ENCODE data around the gene TRABD. TPM values are rescaled to one million over a fixed set of nuclear protein-coding genes. Genes with fewer than 3 reads are reported as not detected.
A peak's percentile ranks its signal among the peaks of the same experiment; 100 is the strongest.

Gene TRABD
- total RNA-seq, 2 donors from 2014 or later: 108 to 125 TPM

- ATAC-seq (replicated peaks in 1 of 2) (no peak), DNase-seq (no peak)
- peaks cover under 1% of the 10 kb centered on the region for H3K4me1 Mint-ChIP-seq (ENCODE audit: low read depth)
- H3K9me3 Mint-ChIP-seq: peaks cover 0 to 5% of the 10 kb centered on the region in 2 donors
- peak overlapping the region; percentile 54 for H3K27ac Mint-ChIP-seq
- H3K27me3 Mint-ChIP-seq (ENCODE audit: low read depth): no peaks in the 10 kb centered on the region
- no peak overlapping the region for H3K4me3 Mint-ChIP-seq
- peaks cover 9 to 13% of the 10 kb centered on the region in 2 donors for H3K36me3 Mint-ChIP-seq (ENCODE audit: insufficient read depth in 2 of 2)
Measured at GRCh38 chr22:50232481-50233151, 46.9 kb downstream of the TRABD start.

GRCh38 chr22:50233223-50233622, 47.5 kb downstream of the TRABD start:
- no peak overlapping the region for H3K27ac Mint-ChIP-seq
- H3K27me3 Mint-ChIP-seq (ENCODE audit: low read depth): no peaks in the 10 kb centered on the region
- H3K36me3 Mint-ChIP-seq (ENCODE audit: insufficient read depth in 2 of 2): peaks cover 9 to 17% of the 10 kb centered on the region in 2 donors
- H3K9me3 Mint-ChIP-seq: peaks cover 0 to 5% of the 10 kb centered on the region in 2 donors
- peaks cover 6% of the 10 kb centered on the region for H3K4me1 Mint-ChIP-seq (ENCODE audit: low read depth)
- ATAC-seq (replicated peaks in 1 of 2): no peak
- H3K4me3 Mint-ChIP-seq: no peak overlapping the region
- DNase-seq: no peak

GRCh38 chr22:50236731-50237409, 51.2 kb downstream of the TRABD start:
- DNase-seq (no peak), ATAC-seq (replicated peaks in 1 of 2) (no peak)
- Mint-ChIP-seq H3K27ac (no peak overlapping the region), H3K9me3 (peaks cover 0 to 5% of the 10 kb centered on the region in 2 donors), H3K4me3 (no peak overlapping the region), H3K27me3 (ENCODE audit: low read depth) (no peaks in the 10 kb centered on the region), H3K36me3 (ENCODE audit: insufficient read depth in 2 of 2) (peaks cover 9 to 14% of the 10 kb centered on the region in 2 donors), H3K4me1 (ENCODE audit: low read depth) (peaks cover 20% of the 10 kb centered on the region)

- no peak overlapping the region for H3K27ac Mint-ChIP-seq
- H3K9me3 Mint-ChIP-seq: peaks cover 0 to 5% of the 10 kb centered on the region in 2 donors
- peaks cover 10 to 15% of the 10 kb centered on the region in 2 donors for H3K36me3 Mint-ChIP-seq (ENCODE audit: insufficient read depth in 2 of 2)
- ATAC-seq (replicated peaks in 1 of 2) (no peak), DNase-seq (no peak)
- peaks cover 39% of the 10 kb centered on the region for H3K4me1 Mint-ChIP-seq (ENCODE audit: low read depth)
- no peaks in the 10 kb centered on the region for H3K27me3 Mint-ChIP-seq (ENCODE audit: low read depth)
- no peak overlapping the region for H3K4me3 Mint-ChIP-seq
Measured at GRCh38 chr22:50238755-50239154, 53.0 kb downstream of the TRABD start.

GRCh38 chr22:50242406-50242949, 56.8 kb downstream of the TRABD start:
- Mint-ChIP-seq H3K4me1 (ENCODE audit: low read depth) (peaks cover 49% of the 10 kb centered on the region), H3K27me3 (ENCODE audit: low read depth) (no peaks in the 10 kb centered on the region), H3K4me3 (peak overlapping the region; percentile 89 to 91), H3K36me3 (ENCODE audit: insufficient read depth in 2 of 2) (peaks cover 6 to 11% of the 10 kb centered on the region in 2 donors), H3K27ac (peak overlapping the region; percentile 72), H3K9me3 (no peaks in the 10 kb centered on the region)
- DNase-seq: no peak
- no peak for ATAC-seq (replicated peaks in 1 of 2)

- Mint-ChIP-seq H3K9me3 (no peaks in the 10 kb centered on the region), H3K36me3 (ENCODE audit: insufficient read depth in 2 of 2) (peaks cover 6 to 7% of the 10 kb centered on the region in 2 donors), H3K4me1 (ENCODE audit: low read depth) (peaks cover 48% of the 10 kb centered on the region), H3K27ac (peak overlapping the region; percentile 91), H3K4me3 (peak overlapping the region; percentile 89 to 91), H3K27me3 (ENCODE audit: low read depth) (no peaks in the 10 kb centered on the region)
- ATAC-seq (replicated peaks in 1 of 2): no peak
- no peak for DNase-seq
Measured at GRCh38 chr22:50243685-50244419, 58.1 kb downstream of the TRABD start.

- ATAC-seq (replicated peaks in 1 of 2): peak; percentile 89 to 90
- no peaks in the 10 kb centered on the region for H3K9me3 Mint-ChIP-seq
- H3K36me3 Mint-ChIP-seq (ENCODE audit: insufficient read depth in 2 of 2): peaks cover 6 to 7% of the 10 kb centered on the region in 2 donors
- no peaks in the 10 kb centered on the region for H3K27me3 Mint-ChIP-seq (ENCODE audit: low read depth)
- H3K4me3 Mint-ChIP-seq: peak within 1 kb of the TSS; percentile 89 to 91
- H3K4me1 Mint-ChIP-seq (ENCODE audit: low read depth): peaks cover 48% of the 10 kb centered on the region
- peak; percentile 94 to 96 for DNase-seq
- H3K27ac Mint-ChIP-seq: peak within 1 kb of the TSS; percentile 91
Measured at GRCh38 chr22:50244420-50245213, 58.9 kb downstream of the TRABD start, which contains the start of gene TUBGCP6. TUBGCP6 (minus strand) TSS chr22:50245023; CDS start chr22:50244459, 564 bp downstream.

- ATAC-seq (replicated peaks in 1 of 2): no peak
Measured at GRCh38 chr22:50245214-50246072, 59.7 kb downstream of the TRABD start.

GRCh38 chr22:50246242-50247175, 60.8 kb downstream of the TRABD start:
- Mint-ChIP-seq H3K4me1 (ENCODE audit: low read depth) (peaks cover 44% of the 10 kb centered on the region), H3K27ac (peak overlapping the region; percentile 46), H3K4me3 (peak overlapping the region; percentile 46 to 91), H3K27me3 (ENCODE audit: low read depth) (no peaks in the 10 kb centered on the region), H3K9me3 (no peaks in the 10 kb centered on the region), H3K36me3 (ENCODE audit: insufficient read depth in 2 of 2) (peaks cover 6 to 7% of the 10 kb centered on the region in 2 donors)
- DNase-seq: no peak
- ATAC-seq (replicated peaks in 1 of 2): no peak

More at GRCh38 chr22:50245214-50246072, 59.7 kb downstream of the TRABD start:
- peaks cover 6 to 7% of the 10 kb centered on the region in 2 donors for H3K36me3 Mint-ChIP-seq (ENCODE audit: insufficient read depth in 2 of 2)
- H3K9me3 Mint-ChIP-seq: no peaks in the 10 kb centered on the region
- H3K27me3 Mint-ChIP-seq (ENCODE audit: low read depth): no peaks in the 10 kb centered on the region
- peaks cover 54% of the 10 kb centered on the region for H3K4me1 Mint-ChIP-seq (ENCODE audit: low read depth)
- DNase-seq: no peak
- H3K27ac Mint-ChIP-seq: peak overlapping the region; percentile 91
- peak overlapping the region; percentile 89 to 91 for H3K4me3 Mint-ChIP-seq

GRCh38 chr22:50247748-50248147, 62.0 kb downstream of the TRABD start:
- H3K27ac Mint-ChIP-seq: no peak overlapping the region
- no peak for ATAC-seq (replicated peaks in 1 of 2)
- H3K4me1 Mint-ChIP-seq (ENCODE audit: low read depth): peaks cover 32% of the 10 kb centered on the region
- no peaks in the 10 kb centered on the region for H3K27me3 Mint-ChIP-seq (ENCODE audit: low read depth)
- no peaks in the 10 kb centered on the region for H3K9me3 Mint-ChIP-seq
- peaks cover 6 to 7% of the 10 kb centered on the region in 2 donors for H3K36me3 Mint-ChIP-seq (ENCODE audit: insufficient read depth in 2 of 2)
- H3K4me3 Mint-ChIP-seq: peak overlapping the region; percentile 43 to 56
- DNase-seq: peak in 1 of 2 donors; percentile 62

All from activated T-cell treated with anti-CD3 and anti-CD28 coated beads, Interleukin-2, amount 50 U/mL, for 72 hours (primary cell).